GM12878 (cell line): Measurements from ENCODE around the gene MAP3K4.

Experiments
- CTCF ChIP-seq, 3 experiments: IDR thresholded peaks in 2 of 3; conservative IDR thresholded peaks in 1 of 3; 2 replicates each; pipeline ENCODE4 v1.5.1; 2011; ENCODE audit warnings: low read depth in 3 of 3, low read length in 3 of 3, mild to moderate bottlenecking in 3 of 3, control low read depth in 2 of 3, moderate library complexity in 2 of 3, inconsistent platforms in 1 of 3, mixed read lengths in 1 of 3; ENCODE audit not compliant: control insufficient read depth in 2 of 3, insufficient read depth in 1 of 3; ENCODE audit errors: extremely low read depth in 1 of 3
- EP300 ChIP-seq, 2 experiments: fragments of 150-350 bp in 1 of 2; IDR thresholded peaks; 2 replicates each; pipeline ENCODE4 v1.6.1; 2011 to 2012; ENCODE audit warnings: low read depth in 2 of 2, low read length in 2 of 2, borderline replicate concordance in 1 of 2, improper control_type of control experiment in 1 of 2, inconsistent platforms in 1 of 2; ENCODE audit not compliant: control insufficient read depth in 1 of 2
- HCFC1 ChIP-seq: fragments of 150-350 bp; IDR thresholded peaks from 2 replicates; pipeline ENCODE4 v1.6.1; 2014; ENCODE audit warnings: low read length
- IKZF1 ChIP-seq: fragments of 450-650 bp; conservative IDR thresholded peaks from 2 replicates; pipeline ENCODE4 v1.6.1; 2017; ENCODE audit warnings: antibody characterized with exemption, mild to moderate bottlenecking
- IRF3 ChIP-seq: fragments of 450-650 bp; IDR thresholded peaks from 2 replicates; pipeline ENCODE4 v1.6.1; 2014; ENCODE audit warnings: mild to moderate bottlenecking
- MAX ChIP-seq: IDR thresholded peaks from 2 replicates; pipeline ENCODE4 v1.6.1; 2012; ENCODE audit warnings: low read depth, low read length, improper control_type of control experiment
- MXI1 ChIP-seq: fragments of 150-350 bp; IDR thresholded peaks from 2 replicates; pipeline ENCODE4 v1.6.1; 2011; ENCODE audit warnings: low read depth, mild to moderate bottlenecking, inconsistent platforms, low read length, improper control_type of control experiment
- NR2C2 ChIP-seq: IDR thresholded peaks from 2 replicates; pipeline ENCODE4 v1.6.1; 2011; ENCODE audit warnings: borderline replicate concordance, low read depth; ENCODE audit not compliant: control insufficient read depth, insufficient read length
- POLR2A ChIP-seq: IDR thresholded peaks from 2 replicates; pipeline ENCODE4 v1.6.1; 2011; ENCODE audit warnings: low read depth, mild to moderate bottlenecking, low read length
- POLR2AphosphoS5 ChIP-seq: IDR thresholded peaks from 2 replicates; pipeline ENCODE4 v1.6.1; 2011; ENCODE audit warnings: mild to moderate bottlenecking, low read length, inconsistent platforms
- ZBTB33 ChIP-seq: fragments of 450-650 bp; IDR thresholded peaks from 2 replicates; pipeline ENCODE4 v1.6.1; 2017; ENCODE audit warnings: mild to moderate bottlenecking
- TF ChIP-seq, protein P1 (sequence below): IDR thresholded peaks from 2 replicates; pipeline ENCODE4 v1.6.1; 2012; ENCODE audit warnings: low read length, inconsistent platforms

- TF ChIP-seq POLR2AphosphoS5: no peak
- no peak for TF ChIP-seq MXI1
- no peak for TF ChIP-seq CTCF (IDR thresholded peaks at IDR 0.05 in 2 of 3, conservative IDR thresholded peaks at IDR 0.05 in 1 of 3; ENCODE audit: control insufficient read depth in 2 of 3, extremely low read depth in 1 of 3, insufficient read depth in 1 of 3, low read depth in 3 of 3, low read length in 3 of 3)
- TF ChIP-seq NR2C2: no peak
- TF ChIP-seq MAX: no peak
- no peak for TF ChIP-seq IKZF1
- no peak for TF ChIP-seq IRF3
- TF ChIP-seq POLR2A: no peak
- no peak for TF ChIP-seq ZBTB33
- no peak for TF ChIP-seq HCFC1
- TF ChIP-seq, protein P1, sequence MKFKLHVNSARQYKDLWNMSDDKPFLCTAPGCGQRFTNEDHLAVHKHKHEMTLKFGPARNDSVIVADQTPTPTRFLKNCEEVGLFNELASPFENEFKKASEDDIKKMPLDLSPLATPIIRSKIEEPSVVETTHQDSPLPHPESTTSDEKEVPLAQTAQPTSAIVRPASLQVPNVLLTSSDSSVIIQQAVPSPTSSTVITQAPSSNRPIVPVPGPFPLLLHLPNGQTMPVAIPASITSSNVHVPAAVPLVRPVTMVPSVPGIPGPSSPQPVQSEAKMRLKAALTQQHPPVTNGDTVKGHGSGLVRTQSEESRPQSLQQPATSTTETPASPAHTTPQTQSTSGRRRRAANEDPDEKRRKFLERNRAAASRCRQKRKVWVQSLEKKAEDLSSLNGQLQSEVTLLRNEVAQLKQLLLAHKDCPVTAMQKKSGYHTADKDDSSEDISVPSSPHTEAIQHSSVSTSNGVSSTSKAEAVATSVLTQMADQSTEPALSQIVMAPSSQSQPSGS: no peak
- TF ChIP-seq EP300 (IDR thresholded peaks at IDR 0.05; ENCODE audit: borderline replicate concordance in 1 of 2, control insufficient read depth in 1 of 2, low read depth in 2 of 2, low read length in 2 of 2): no peak
Observed at GRCh38 chr6:161058741-161059140, 67.2 kb downstream of the MAP3K4 start.
